ENCODE results near the gene ARSG.

The ARSG gene

DNA sequence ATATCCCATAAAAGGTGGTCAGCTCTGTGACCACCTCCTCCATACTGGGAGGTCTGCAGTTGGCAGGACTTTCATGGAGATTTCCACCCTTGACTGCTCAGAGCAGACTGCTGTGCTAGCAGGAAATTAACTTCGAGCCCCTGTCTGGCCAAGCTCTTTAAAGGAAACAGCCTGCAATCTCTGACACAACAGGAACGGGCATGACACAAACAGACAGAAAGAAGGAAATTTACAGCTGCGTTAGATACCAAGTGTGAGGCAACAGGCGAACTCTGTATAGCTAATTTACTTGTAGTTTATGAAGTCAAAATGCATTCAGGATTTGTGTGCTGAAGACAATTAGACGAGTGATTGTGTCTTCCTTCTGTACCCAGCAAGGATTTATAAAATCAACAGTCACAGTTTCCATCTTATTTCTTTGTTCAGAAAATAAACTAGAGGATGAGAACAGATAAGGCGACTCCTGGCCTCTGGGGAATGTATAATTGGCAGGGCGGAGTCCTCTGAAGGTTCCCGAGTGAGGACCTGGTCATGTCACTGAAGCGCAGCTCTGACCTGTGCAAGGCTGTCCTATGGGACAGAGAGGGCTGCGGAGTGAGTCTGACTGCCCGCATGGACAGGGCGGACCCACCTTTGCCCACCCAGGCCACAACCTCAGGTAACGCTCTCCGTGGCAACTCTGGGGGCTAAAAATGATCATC is 149.9 kb downstream of the ARSG start:
- TF ChIP-seq, protein P1, sequence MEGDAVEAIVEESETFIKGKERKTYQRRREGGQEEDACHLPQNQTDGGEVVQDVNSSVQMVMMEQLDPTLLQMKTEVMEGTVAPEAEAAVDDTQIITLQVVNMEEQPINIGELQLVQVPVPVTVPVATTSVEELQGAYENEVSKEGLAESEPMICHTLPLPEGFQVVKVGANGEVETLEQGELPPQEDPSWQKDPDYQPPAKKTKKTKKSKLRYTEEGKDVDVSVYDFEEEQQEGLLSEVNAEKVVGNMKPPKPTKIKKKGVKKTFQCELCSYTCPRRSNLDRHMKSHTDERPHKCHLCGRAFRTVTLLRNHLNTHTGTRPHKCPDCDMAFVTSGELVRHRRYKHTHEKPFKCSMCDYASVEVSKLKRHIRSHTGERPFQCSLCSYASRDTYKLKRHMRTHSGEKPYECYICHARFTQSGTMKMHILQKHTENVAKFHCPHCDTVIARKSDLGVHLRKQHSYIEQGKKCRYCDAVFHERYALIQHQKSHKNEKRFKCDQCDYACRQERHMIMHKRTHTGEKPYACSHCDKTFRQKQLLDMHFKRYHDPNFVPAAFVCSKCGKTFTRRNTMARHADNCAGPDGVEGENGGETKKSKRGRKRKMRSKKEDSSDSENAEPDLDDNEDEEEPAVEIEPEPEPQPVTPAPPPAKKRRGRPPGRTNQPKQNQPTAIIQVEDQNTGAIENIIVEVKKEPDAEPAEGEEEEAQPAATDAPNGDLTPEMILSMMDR (IDR thresholded peaks at IDR 0.05; ENCODE audit: control insufficient read depth, insufficient read depth, low read depth, low read length, missing control alignments), result no peak
- no peak for DNase-seq (ENCODE audit: low read depth)
- H3K4me3 ChIP-seq (ENCODE audit: control insufficient read depth, low read depth, low read length), result no peak overlapping the region

DNA sequence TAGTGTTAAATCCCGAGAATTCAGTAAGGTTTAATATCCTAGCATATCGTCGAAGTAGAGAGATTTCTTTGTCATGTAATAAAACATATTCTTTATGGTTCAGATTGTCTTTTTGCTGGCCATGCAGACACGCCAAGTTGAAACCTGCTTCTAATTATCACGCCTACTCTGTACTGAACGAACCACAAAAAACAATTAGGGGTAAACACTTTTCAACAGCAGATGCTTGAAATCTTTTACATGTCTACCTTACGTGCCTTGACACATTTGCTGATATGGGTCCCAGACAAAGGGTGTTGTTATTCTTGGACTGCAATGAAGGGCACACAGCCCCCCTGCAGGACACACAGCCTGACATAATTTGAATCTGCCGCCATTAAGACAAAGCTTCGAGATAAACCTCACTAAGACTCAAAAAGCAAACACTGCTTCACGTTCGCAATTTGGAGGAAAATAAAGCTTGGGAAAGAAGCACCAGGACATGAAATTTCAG is 152.7 kb downstream of the ARSG start:
- no peak for DNase-seq (ENCODE audit: low read depth)
- no peak overlapping the region for H3K4me3 ChIP-seq (ENCODE audit: control insufficient read depth, low read depth, low read length)
- TF ChIP-seq, protein P1 (IDR thresholded peaks at IDR 0.05; ENCODE audit: control insufficient read depth, insufficient read depth, low read depth, low read length, missing control alignments), result no peak

- TF ChIP-seq, protein P1 (IDR thresholded peaks at IDR 0.05; ENCODE audit: control insufficient read depth, insufficient read depth, low read depth, low read length, missing control alignments), result no peak
- no peak for DNase-seq (ENCODE audit: low read depth)
- H3K4me3 ChIP-seq (ENCODE audit: control insufficient read depth, low read depth, low read length), result no peak overlapping the region
Measured at GRCh38 chr17:68445671-68446070, 154.4 kb downstream of the ARSG start.

DNA sequence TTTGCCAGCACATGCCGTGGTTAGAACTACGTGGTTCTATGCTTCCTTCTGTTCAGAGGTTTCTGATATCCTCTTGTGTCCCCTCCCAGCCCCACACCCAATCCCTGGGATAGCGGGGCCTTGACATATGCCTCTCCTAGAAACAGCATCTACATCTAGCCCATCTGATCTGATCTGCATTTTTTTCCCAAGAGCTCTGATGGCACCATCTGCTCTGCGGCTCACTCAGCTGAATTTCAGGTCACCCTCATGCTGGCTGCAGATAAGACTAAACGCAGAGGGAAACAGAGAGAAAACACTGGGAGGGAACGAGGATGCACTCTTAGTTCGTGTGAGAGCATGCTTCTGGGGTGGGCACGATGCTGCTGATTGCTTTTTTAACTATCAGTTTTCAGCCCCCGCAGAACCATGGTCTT is 155.3 kb downstream of the ARSG start:
- no peak overlapping the region for H3K4me3 ChIP-seq (ENCODE audit: control insufficient read depth, low read depth, low read length)
- no peak for DNase-seq (ENCODE audit: low read depth)
- TF ChIP-seq, protein P1 (IDR thresholded peaks at IDR 0.05; ENCODE audit: control insufficient read depth, insufficient read depth, low read depth, low read length, missing control alignments), result no peak

- no peak for DNase-seq (ENCODE audit: low read depth)
- H3K4me3 ChIP-seq (ENCODE audit: control insufficient read depth, low read depth, low read length), result no peak overlapping the region
- TF ChIP-seq, protein P1 (IDR thresholded peaks at IDR 0.05; ENCODE audit: control insufficient read depth, insufficient read depth, low read depth, low read length, missing control alignments), result no peak
Measured at GRCh38 chr17:68449021-68449739, 157.9 kb downstream of the ARSG start.

- DNase-seq (ENCODE audit: low read depth), result no peak
- no peak overlapping the region for H3K4me3 ChIP-seq (ENCODE audit: control insufficient read depth, low read depth, low read length)
- TF ChIP-seq, protein P1 (IDR thresholded peaks at IDR 0.05; ENCODE audit: control insufficient read depth, insufficient read depth, low read depth, low read length, missing control alignments), result no peak
Measured at GRCh38 chr17:68450391-68450790, 159.1 kb downstream of the ARSG start.

Measured in AG09309 (cell line).